CD14-positive monocyte (primary cell): ENCODE measurements around the gene LCLAT1. TPM values are rescaled to one million over a fixed set of nuclear protein-coding genes. Genes with fewer than 3 reads are reported as not detected.

ENCODE experiments used
- DNase-seq, 3 donors: peaks; one replicate each; pipeline ENCODE4 v3.0.0-alpha.2; 2011 to 2022
- H2AFZ ChIP-seq: 2 replicates; pipeline ENCODE4 v1.6.0; 2012; ENCODE audit warnings: mild to moderate bottlenecking, low read depth, low read length, inconsistent platforms; ENCODE audit not compliant: insufficient read depth, poor library complexity, severe bottlenecking
- H3K27ac ChIP-seq, 2 donors: 1 replicate in 1 of 2; 2 replicates in 1 of 2; pipeline ENCODE4 v1.5.1; 2012 to 2013; ENCODE audit warnings: low read length in 2 of 2, control low read depth in 1 of 2, inconsistent platforms in 1 of 2, low read depth in 1 of 2, mild to moderate bottlenecking in 1 of 2
- H3K27me3 ChIP-seq, 2 donors: one replicate each; pipeline versions ENCODE4 v1.6.0 to v1.6.1; 2011 to 2013; ENCODE audit warnings: low read length in 2 of 2; ENCODE audit not compliant: control insufficient read depth in 2 of 2, insufficient read depth in 2 of 2
- H3K36me3 ChIP-seq, 2 donors: replicated peaks in 1 of 2; 1 replicate in 1 of 2; 2 replicates in 1 of 2; pipeline versions ENCODE4 v1.5.1 to v1.6.1; 2012 to 2013; ENCODE audit warnings: low read length in 2 of 2, control low read depth in 1 of 2, inconsistent platforms in 1 of 2, mild to moderate bottlenecking in 1 of 2; ENCODE audit not compliant: insufficient read depth in 2 of 2, control insufficient read depth in 1 of 2
- H3K4me1 ChIP-seq, 2 donors: 1 replicate in 1 of 2; 2 replicates in 1 of 2; pipeline versions ENCODE4 v1.5.1 to v1.6.1; 2012 to 2013; ENCODE audit warnings: low read length in 2 of 2, control low read depth in 1 of 2, inconsistent platforms in 1 of 2, mild to moderate bottlenecking in 1 of 2, moderate library complexity in 1 of 2; ENCODE audit not compliant: insufficient read depth in 2 of 2, control insufficient read depth in 1 of 2
- H3K4me2 ChIP-seq: replicated peaks from 2 replicates; pipeline ENCODE3; 2012; ENCODE audit warnings: low read length, moderate library complexity, mild to moderate bottlenecking; ENCODE audit not compliant: poor library complexity, severe bottlenecking; ENCODE audit errors: extremely low read depth
- H3K4me3 ChIP-seq, 3 experiments: fragments of 200-600 bp in 1 of 3; sonication (generic) in 1 of 3; replicated peaks in 1 of 3; 1 replicate in 2 of 3; 2 replicates in 1 of 3; pipeline ENCODE4 v1.5.1; 2011 to 2013; ENCODE audit warnings: low read length in 3 of 3, mild to moderate bottlenecking in 3 of 3, control low read depth in 2 of 3, low read depth in 2 of 3, inconsistent platforms in 1 of 3, moderate library complexity in 1 of 3
- H3K79me2 ChIP-seq: 2 replicates; pipeline ENCODE4 v1.6.0; 2012; ENCODE audit warnings: mild to moderate bottlenecking, control low read depth, inconsistent platforms, low read length, moderate library complexity; ENCODE audit not compliant: insufficient read depth
- H3K9ac ChIP-seq: 2 replicates; pipeline ENCODE4 v1.6.0; 2017; ENCODE audit warnings: low read length, mild to moderate bottlenecking; ENCODE audit not compliant: insufficient read depth, poor library complexity, severe bottlenecking
- H3K9me3 ChIP-seq, 2 donors: replicated peaks in 1 of 2; 1 replicate in 1 of 2; 2 replicates in 1 of 2; pipeline versions ENCODE4 v1.5.1 to v1.6.1; 2012 to 2013; ENCODE audit warnings: low read length in 2 of 2, control low read depth in 1 of 2; ENCODE audit not compliant: control insufficient read depth in 1 of 2, insufficient read depth in 1 of 2
- H4K20me1 ChIP-seq: 2 replicates; pipeline ENCODE4 v1.6.0; 2012; ENCODE audit warnings: mild to moderate bottlenecking, low read length, control low read depth, moderate library complexity; ENCODE audit not compliant: insufficient read depth
- H3K27ac Mint-ChIP-seq, 7 donors: one replicate each; pipeline ENCODE4 v1.8.0; 2020; ENCODE audit warnings: mild to moderate bottlenecking in 7 of 7, mixed read lengths in 7 of 7, moderate library complexity in 6 of 7, inconsistent platforms in 2 of 7
- H3K27me3 Mint-ChIP-seq, 3 donors: one replicate each; pipeline ENCODE4 v1.8.0; 2021 to 2022; ENCODE audit warnings: low read depth in 3 of 3, mild to moderate bottlenecking in 3 of 3, mixed read lengths in 3 of 3, moderate library complexity in 3 of 3, inconsistent platforms in 1 of 3
- H3K36me3 Mint-ChIP-seq, 2 donors: one replicate each; pipeline ENCODE4 v1.8.0; 2020; ENCODE audit warnings: mixed read lengths in 2 of 2, inconsistent platforms in 1 of 2, mild to moderate bottlenecking in 1 of 2
- H3K4me1 Mint-ChIP-seq: one replicate; pipeline ENCODE4 v1.8.0; 2020; ENCODE audit warnings: mild to moderate bottlenecking, mixed read lengths
- H3K4me3 Mint-ChIP-seq, 2 donors: one replicate each; pipeline ENCODE4 v1.8.0; 2020; ENCODE audit warnings: mild to moderate bottlenecking in 2 of 2, mixed read lengths in 2 of 2, moderate library complexity in 1 of 2
- H3K9me3 Mint-ChIP-seq, 7 donors: one replicate each; pipeline ENCODE4 v1.8.0; 2020 to 2022; ENCODE audit warnings: mixed read lengths in 7 of 7, mild to moderate bottlenecking in 6 of 7, moderate library complexity in 6 of 7, inconsistent platforms in 2 of 7
- CTCF ChIP-seq: fragments of 200-600 bp; IDR thresholded peaks from one replicate; pipeline ENCODE4 v1.8.0; 2022; ENCODE audit warnings: antibody characterized with exemption, mild to moderate bottlenecking
- WGBS: methylation state at CpG from one replicate; pipeline ENCODE4 v1.1.5; 2013; ENCODE audit warnings: missing lambda C conversion rate; ENCODE audit not compliant: insufficient coverage; 5-methylcytosine and 5-hydroxymethylcytosine counted together
- intact Hi-C, 2 donors: fragments of 100-400 bp; cut with micrococcal nuclease; formaldehyde crosslinking; loops; one replicate each; pipeline versions ENCODE4 v1.15.0 to v1.15.1; 2023
- polyA plus RNA-seq, 3 donors: library from polyadenylated mRNA; depleted of rRNA in 1 of 3; unstranded in 2 of 3; stranded (reverse) in 1 of 3; fragments of 300-500 nt in 2 of 3; fragments of >200 nt in 1 of 3; fragmentation: Illumina TruSeq in 2 of 3; gene quantifications; 1 replicate in 2 of 3; 2 replicates in 1 of 3; pipeline ENCODE4 v1.2.3, GENCODE V29; 2012 to 2021

LCLAT1 gene
- polyA plus RNA-seq, 3 donors = 1.2 to 5.7 (median 1.3) TPM

GRCh38 chr2:30511122-30512083, 64.4 kb downstream of the LCLAT1 start:
- no peaks in the 10 kb centered on the region for H3K79me2 ChIP-seq

More at GRCh38 chr2:30511122-30512083, 64.4 kb downstream of the LCLAT1 start:
- Histone ChIP-seq H4K20me1 (no peaks in the 10 kb centered on the region), H3K9me3 (peaks cover 0 to 7% of the 10 kb centered on the region in 2 donors), H3K27ac (no peak overlapping the region), H3K4me3 (no peak overlapping the region), H3K27me3 (no peaks in the 10 kb centered on the region), H3K4me1 (peaks cover 0 to 2% of the 10 kb centered on the region in 2 donors), H3K4me2 (no peak overlapping the region), H2AFZ (no peak overlapping the region), H3K9ac (no peak overlapping the region), H3K36me3 (peaks cover 0 to 3% of the 10 kb centered on the region in 2 donors)
- Mint-ChIP-seq H3K4me3 (no peak overlapping the region), H3K27me3 (no peaks in the 10 kb centered on the region), H3K36me3 (peaks cover 6 to 11% of the 10 kb centered on the region in 2 donors), H3K27ac (peak overlapping the region in 1 of 7 donors; percentile 16), H3K4me1 (peaks cover 7% of the 10 kb centered on the region), H3K9me3 (peaks cover 3 to 21% (median 10%) of the 10 kb centered on the region in 7 donors)
- intact Hi-C loops = no loop called here
- no peak for TF ChIP-seq CTCF
- DNase-seq = peak in 2 of 3 donors; percentile 1 to 6
- WGBS = 91% methylated on average over 6 of the region's 8 CpGs
